ENCODE measurements around the gene WNT3. TPM values are rescaled to one million over a fixed set of nuclear protein-coding genes. Genes with fewer than 3 reads are reported as not detected.

The WNT3 gene
- total and polyA plus RNA-seq, 4 donors, result 0.74 to 2.9 (median 1.4) TPM

GRCh38 chr17:46736100-46736499 lies 82.4 kb downstream of the WNT3 start:
- ATAC-seq (ENCODE audit: insufficient read depth, low FRiP score), result no peak
- no peak overlapping the region for H3K4me3 ChIP-seq
- peaks cover 2 to 5% (median 4%) of the 10 kb centered on the region in 4 donors for H3K36me3 ChIP-seq (ENCODE audit: control insufficient read depth in 4 of 4, insufficient read depth in 4 of 4, low read length in 4 of 4)
- no peaks in the 10 kb centered on the region for H3K4me1 ChIP-seq (ENCODE audit: control insufficient read depth in 5 of 5, insufficient read depth in 5 of 5, low read length in 5 of 5)
- H3K27ac ChIP-seq (ENCODE audit: low read depth in 1 of 2, low read length in 1 of 2), result no peak overlapping the region
- no peaks in the 10 kb centered on the region for H3K9me3 ChIP-seq (ENCODE audit: control insufficient read depth in 4 of 4, insufficient read depth in 3 of 4, low read length in 3 of 4)
- TF ChIP-seq, protein P1, sequence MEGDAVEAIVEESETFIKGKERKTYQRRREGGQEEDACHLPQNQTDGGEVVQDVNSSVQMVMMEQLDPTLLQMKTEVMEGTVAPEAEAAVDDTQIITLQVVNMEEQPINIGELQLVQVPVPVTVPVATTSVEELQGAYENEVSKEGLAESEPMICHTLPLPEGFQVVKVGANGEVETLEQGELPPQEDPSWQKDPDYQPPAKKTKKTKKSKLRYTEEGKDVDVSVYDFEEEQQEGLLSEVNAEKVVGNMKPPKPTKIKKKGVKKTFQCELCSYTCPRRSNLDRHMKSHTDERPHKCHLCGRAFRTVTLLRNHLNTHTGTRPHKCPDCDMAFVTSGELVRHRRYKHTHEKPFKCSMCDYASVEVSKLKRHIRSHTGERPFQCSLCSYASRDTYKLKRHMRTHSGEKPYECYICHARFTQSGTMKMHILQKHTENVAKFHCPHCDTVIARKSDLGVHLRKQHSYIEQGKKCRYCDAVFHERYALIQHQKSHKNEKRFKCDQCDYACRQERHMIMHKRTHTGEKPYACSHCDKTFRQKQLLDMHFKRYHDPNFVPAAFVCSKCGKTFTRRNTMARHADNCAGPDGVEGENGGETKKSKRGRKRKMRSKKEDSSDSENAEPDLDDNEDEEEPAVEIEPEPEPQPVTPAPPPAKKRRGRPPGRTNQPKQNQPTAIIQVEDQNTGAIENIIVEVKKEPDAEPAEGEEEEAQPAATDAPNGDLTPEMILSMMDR (IDR thresholded peaks at IDR 0.05; ENCODE audit: control extremely low read depth, extremely low read depth), result no peak
- DNase-seq, result no peak
- no peaks in the 10 kb centered on the region for H3K27me3 ChIP-seq (ENCODE audit: control insufficient read depth in 3 of 3, insufficient read depth in 3 of 3, low read length in 2 of 3)
- H3K9ac ChIP-seq (ENCODE audit: insufficient read depth in 1 of 2, low read length in 2 of 2), result no peak overlapping the region

- DNase-seq, result no peak
- Histone ChIP-seq H3K4me1 (ENCODE audit: control insufficient read depth in 5 of 5, insufficient read depth in 5 of 5, low read length in 5 of 5) (no peaks in the 10 kb centered on the region), H3K27me3 (ENCODE audit: control insufficient read depth in 3 of 3, insufficient read depth in 3 of 3, low read length in 2 of 3) (no peaks in the 10 kb centered on the region), H3K27ac (ENCODE audit: low read depth in 1 of 2, low read length in 1 of 2) (no peak overlapping the region), H3K9me3 (ENCODE audit: control insufficient read depth in 4 of 4, insufficient read depth in 3 of 4, low read length in 3 of 4) (no peaks in the 10 kb centered on the region), H3K36me3 (ENCODE audit: control insufficient read depth in 4 of 4, insufficient read depth in 4 of 4, low read length in 4 of 4) (peaks cover 2 to 5% (median 3%) of the 10 kb centered on the region in 4 donors), H3K4me3 (no peak overlapping the region), H3K9ac (ENCODE audit: insufficient read depth in 1 of 2, low read length in 2 of 2) (no peak overlapping the region)
- WGBS, 2 donors, result 97 to 100% methylated on average over 1 of the region's 1 CpG
- ATAC-seq (ENCODE audit: insufficient read depth, low FRiP score), result no peak
- TF ChIP-seq, protein P1 (IDR thresholded peaks at IDR 0.05; ENCODE audit: control extremely low read depth, extremely low read depth), result no peak
Measured at GRCh38 chr17:46733837-46734475, 84.5 kb downstream of the WNT3 start.

GRCh38 chr17:46732754-46733398 lies 85.6 kb downstream of the WNT3 start:
- Histone ChIP-seq H3K4me1 (ENCODE audit: control insufficient read depth in 5 of 5, insufficient read depth in 5 of 5, low read length in 5 of 5) (no peaks in the 10 kb centered on the region), H3K27me3 (ENCODE audit: control insufficient read depth in 3 of 3, insufficient read depth in 3 of 3, low read length in 2 of 3) (no peaks in the 10 kb centered on the region), H3K4me3 (no peak overlapping the region), H3K9ac (ENCODE audit: insufficient read depth in 1 of 2, low read length in 2 of 2) (no peak overlapping the region), H3K9me3 (ENCODE audit: control insufficient read depth in 4 of 4, insufficient read depth in 3 of 4, low read length in 3 of 4) (no peaks in the 10 kb centered on the region), H3K36me3 (ENCODE audit: control insufficient read depth in 4 of 4, insufficient read depth in 4 of 4, low read length in 4 of 4) (peaks cover 0 to 5% (median 2%) of the 10 kb centered on the region in 4 donors), H3K27ac (ENCODE audit: low read depth in 1 of 2, low read length in 1 of 2) (no peak overlapping the region)
- TF ChIP-seq, protein P1 (IDR thresholded peaks at IDR 0.05; ENCODE audit: control extremely low read depth, extremely low read depth), result no peak
- no peak for ATAC-seq (ENCODE audit: insufficient read depth, low FRiP score)
- 83 to 91% methylated on average over 7 of the region's 7 CpGs for WGBS, 2 donors
- DNase-seq, result no peak
